NCI-H774 (cell line): Measurements from ENCODE around the gene CEP104.

Experiments used
- DNase-seq: peaks from one replicate; lab custom pipeline; 2025; lab: John Stamatoyannopoulos, UW

Gene CEP104

GRCh38 chr1:3856923-3857790, at the start of gene CEP104, which contains the start of gene DFFB:
CEP104 (minus strand) TSS chr1:3857211; CDS start chr1:3852407, 4,804 bp downstream.
DFFB (plus strand) TSS chr1:3857476; CDS start chr1:3857604, 128 bp downstream.
- DNase-seq: peak; percentile 89

- DNase-seq: no peak
These were observed 49.6 kb upstream of the CEP104 start for GRCh38 chr1:3906672-3907020.

GRCh38 chr1:3905953-3906671, 49.1 kb upstream of the CEP104 start:
- DNase-seq: no peak

- no peak for DNase-seq
These were observed 48.4 kb upstream of the CEP104 start for GRCh38 chr1:3905266-3905952.

- no peak for DNase-seq
These were observed 47.8 kb upstream of the CEP104 start for GRCh38 chr1:3904843-3905185.

- DNase-seq: no peak
These were observed 47.2 kb upstream of the CEP104 start for GRCh38 chr1:3904006-3904842.

GRCh38 chr1:3903141-3904005, 46.4 kb upstream of the CEP104 start:
- DNase-seq: peak; percentile 42

- DNase-seq: no peak
These were observed 45.6 kb upstream of the CEP104 start for GRCh38 chr1:3902571-3903091.

GRCh38 chr1:3902111-3902511, 45.1 kb upstream of the CEP104 start:
- no peak for DNase-seq

- DNase-seq: peak; percentile 76
These were observed 44.0 kb upstream of the CEP104 start for GRCh38 chr1:3900969-3901529.

- peak; percentile 82 for DNase-seq
These were observed 43.3 kb upstream of the CEP104 start, which contains the start of gene C1orf174 for GRCh38 chr1:3900150-3900968. C1orf174 (minus strand) TSS chr1:3900272; CDS start chr1:3900186, 86 bp downstream.

- DNase-seq: no peak
These were observed 42.7 kb upstream of the CEP104 start for GRCh38 chr1:3899754-3900149.

GRCh38 chr1:3898994-3899753, 42.2 kb upstream of the CEP104 start:
- no peak for DNase-seq

GRCh38 chr1:3898475-3898735, 41.4 kb upstream of the CEP104 start:
- no peak for DNase-seq

GRCh38 chr1:3896396-3897000, 39.5 kb upstream of the CEP104 start:
- no peak for DNase-seq

GRCh38 chr1:3895951-3896325, 38.9 kb upstream of the CEP104 start:
- DNase-seq: no peak

- DNase-seq: no peak
These were observed 38.4 kb upstream of the CEP104 start for GRCh38 chr1:3895279-3895950.
